SJCRH30 (cell line): ENCODE results near the gene SHTN1. TPM values are rescaled to one million over a fixed set of nuclear protein-coding genes. Genes with fewer than 3 reads are reported as not detected.

Source experiments
- DNase-seq, 2 experiments: peaks; one replicate each; pipeline ENCODE4 v3.0.0-alpha.2; 2015 to 2020
- H3K27ac ChIP-seq: fragments of 250-450 bp; sonication (Bioruptor Pico); 2 replicates; pipeline ENCODE4 v1.5.1; 2020; ENCODE audit warnings: mild to moderate bottlenecking, moderate library complexity
- H3K27me3 ChIP-seq: fragments of 250-450 bp; sonication (Bioruptor Pico); 2 replicates; pipeline ENCODE4 v1.5.1; 2020; ENCODE audit warnings: mild to moderate bottlenecking, moderate library complexity
- H3K36me3 ChIP-seq: fragments of 250-450 bp; sonication (Bioruptor Pico); 2 replicates; pipeline ENCODE4 v1.5.1; 2020; ENCODE audit warnings: mild to moderate bottlenecking, moderate library complexity
- H3K4me1 ChIP-seq: fragments of 250-450 bp; sonication (Bioruptor Pico); 2 replicates; pipeline ENCODE4 v1.5.1; 2020; ENCODE audit warnings: mild to moderate bottlenecking, moderate library complexity
- H3K4me3 ChIP-seq: fragments of 250-450 bp; sonication (Bioruptor Pico); 2 replicates; pipeline ENCODE4 v1.5.1; 2020; ENCODE audit warnings: mild to moderate bottlenecking, moderate library complexity
- H3K9me3 ChIP-seq: fragments of 250-450 bp; sonication (Bioruptor Pico); replicated peaks from 2 replicates; pipeline ENCODE4 v1.5.1; 2020; ENCODE audit warnings: mild to moderate bottlenecking, moderate library complexity
- total RNA-seq: library from RNA; depleted of rRNA; stranded (reverse); fragments of >200 nt; shearing (Covaris generic); gene quantifications from 2 replicates; pipeline ENCODE4 v1.2.3, GENCODE V29; 2014

The SHTN1 gene
- total RNA-seq, 1 experiment from 2014 or later: 8.8 TPM

DNA sequence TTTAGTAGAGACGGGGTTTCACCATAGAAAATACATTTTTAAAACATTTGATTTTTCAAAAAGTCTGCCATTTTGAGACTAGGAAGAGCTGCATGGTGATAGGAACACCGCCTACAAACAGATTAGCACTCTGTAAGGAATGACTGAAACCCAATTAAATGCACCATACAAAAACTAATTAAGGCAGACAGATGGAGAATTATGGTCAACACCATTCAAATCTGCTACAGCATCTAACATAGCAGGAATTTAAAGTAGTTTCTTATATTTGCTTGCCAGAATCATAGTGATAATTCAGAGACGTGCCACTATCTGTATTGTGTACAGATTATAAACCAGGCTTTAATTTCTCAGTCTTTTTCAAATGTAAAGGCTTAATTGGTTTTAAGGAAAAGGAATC, 87.5 kb downstream of the SHTN1 start:
- H3K4me1 ChIP-seq: peaks cover 5% of the 10 kb centered on the region; the same call in 1 of the 2 replicates
- no peak for DNase-seq

DNA sequence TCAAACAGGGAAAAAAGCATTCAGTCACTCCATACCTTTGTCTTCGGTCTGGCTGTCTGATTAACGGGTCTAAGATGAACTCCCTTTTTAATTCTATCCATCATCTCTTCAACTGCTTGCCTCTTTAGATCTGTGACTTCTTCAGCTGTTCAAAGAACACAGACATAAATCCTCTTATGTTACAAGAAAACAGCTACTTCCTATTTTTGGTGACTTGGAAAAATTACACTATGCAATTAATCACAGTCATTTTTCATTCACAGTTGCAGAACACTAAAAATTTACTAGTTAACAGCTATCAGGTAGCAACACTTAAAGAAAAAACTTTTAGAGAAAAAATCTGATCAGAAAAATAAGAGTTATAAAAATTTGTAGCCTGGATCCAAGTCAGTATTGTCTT, 89.6 kb downstream of the SHTN1 start:
- H3K9me3 ChIP-seq: no peaks in the 10 kb centered on the region
- H3K27me3 ChIP-seq: no peaks in the 10 kb centered on the region
- peaks cover 3% of the 10 kb centered on the region; the same call in 1 of the 2 replicates for H3K36me3 ChIP-seq
- peaks cover 5% of the 10 kb centered on the region; the same call in 1 of the 2 replicates for H3K4me1 ChIP-seq
- no peak overlapping the region for H3K27ac ChIP-seq
- DNase-seq: no peak
- H3K4me3 ChIP-seq: no peak overlapping the region

More for the DNA sequence above, 87.5 kb downstream of the SHTN1 start:
- H3K4me3 ChIP-seq: no peak overlapping the region
- peaks cover 3% of the 10 kb centered on the region; the same call in 1 of the 2 replicates for H3K36me3 ChIP-seq
- H3K27ac ChIP-seq: no peak overlapping the region
- no peaks in the 10 kb centered on the region for H3K27me3 ChIP-seq
- H3K9me3 ChIP-seq: no peaks in the 10 kb centered on the region

DNA sequence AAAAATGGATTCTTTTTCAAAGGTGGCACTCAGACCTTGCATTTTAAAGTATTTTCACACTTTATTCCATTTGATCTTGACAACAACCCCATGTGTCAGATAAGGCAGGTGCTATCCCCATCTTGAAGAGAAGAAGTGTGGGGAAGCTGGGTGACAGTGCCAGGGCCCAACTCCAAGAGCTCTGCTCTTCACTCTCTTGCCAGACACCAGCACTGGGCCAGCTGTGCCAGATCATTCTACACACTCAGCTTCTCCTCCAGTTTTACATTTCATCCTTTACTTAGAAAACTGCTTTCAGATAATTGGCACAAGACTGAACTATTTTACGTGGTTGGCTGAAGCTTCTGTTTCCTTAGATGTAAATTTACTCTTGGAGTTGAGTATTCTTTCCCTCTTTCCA, 91.3 kb downstream of the SHTN1 start:
- Histone ChIP-seq H3K9me3 (no peaks in the 10 kb centered on the region), H3K4me3 (no peak overlapping the region), H3K36me3 (peaks cover 3% of the 10 kb centered on the region; the same call in 1 of the 2 replicates), H3K4me1 (peaks cover 5% of the 10 kb centered on the region; the same call in 1 of the 2 replicates), H3K27me3 (no peaks in the 10 kb centered on the region), H3K27ac (no peak overlapping the region)
- DNase-seq: no peak

DNA sequence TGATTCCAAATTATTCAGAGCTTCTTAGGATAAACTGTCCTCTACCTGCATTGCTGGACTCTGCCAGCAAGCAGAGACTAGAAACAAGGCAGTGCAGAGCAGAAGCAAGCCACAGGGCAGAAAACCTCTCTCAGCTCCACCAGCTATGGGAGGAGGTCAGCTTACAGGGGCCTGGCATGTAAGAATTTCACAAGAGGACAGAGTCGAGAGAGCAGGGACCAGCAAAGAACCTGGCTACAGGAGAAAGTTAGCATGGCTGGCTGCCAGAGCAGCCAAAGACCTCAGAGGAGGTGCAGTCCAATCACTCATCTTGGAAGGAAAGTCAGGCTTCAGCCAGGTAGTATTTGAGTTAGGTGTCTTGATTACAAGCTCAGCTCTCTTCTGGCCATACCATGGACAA, 92.8 kb downstream of the SHTN1 start:
- no peak overlapping the region for H3K27ac ChIP-seq
- peaks cover 5% of the 10 kb centered on the region; the same call in 1 of the 2 replicates for H3K4me1 ChIP-seq
- H3K27me3 ChIP-seq: no peaks in the 10 kb centered on the region
- no peak for DNase-seq
- no peaks in the 10 kb centered on the region for H3K9me3 ChIP-seq
- H3K36me3 ChIP-seq: no peaks in the 10 kb centered on the region; the same call in 1 of the 2 replicates
- no peak overlapping the region for H3K4me3 ChIP-seq

DNA sequence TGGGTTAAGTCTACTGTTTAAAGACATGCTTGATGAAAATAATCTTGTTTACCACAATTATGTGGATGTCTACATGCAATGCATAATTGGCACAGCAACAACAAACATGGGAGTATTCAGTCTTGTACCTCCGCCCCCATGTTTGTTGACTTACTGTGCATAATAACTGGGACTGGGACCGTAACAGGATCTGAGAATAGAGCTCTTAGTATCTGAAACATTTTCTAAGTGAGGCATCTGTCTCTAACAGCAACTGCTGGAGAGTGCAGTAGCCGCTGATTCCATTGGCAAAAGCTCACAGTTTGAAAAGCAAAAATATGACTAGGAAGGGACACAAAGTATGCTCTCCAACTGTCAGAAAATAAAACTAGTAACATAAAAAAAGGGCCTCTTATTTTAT, 94.1 kb downstream of the SHTN1 start:
- Histone ChIP-seq H3K27me3 (no peaks in the 10 kb centered on the region), H3K4me1 (peaks cover 3% of the 10 kb centered on the region; the same call in 1 of the 2 replicates), H3K4me3 (no peak overlapping the region), H3K27ac (no peak overlapping the region), H3K36me3 (no peaks in the 10 kb centered on the region; the same call in 1 of the 2 replicates), H3K9me3 (no peaks in the 10 kb centered on the region)
- DNase-seq: no peak

DNA sequence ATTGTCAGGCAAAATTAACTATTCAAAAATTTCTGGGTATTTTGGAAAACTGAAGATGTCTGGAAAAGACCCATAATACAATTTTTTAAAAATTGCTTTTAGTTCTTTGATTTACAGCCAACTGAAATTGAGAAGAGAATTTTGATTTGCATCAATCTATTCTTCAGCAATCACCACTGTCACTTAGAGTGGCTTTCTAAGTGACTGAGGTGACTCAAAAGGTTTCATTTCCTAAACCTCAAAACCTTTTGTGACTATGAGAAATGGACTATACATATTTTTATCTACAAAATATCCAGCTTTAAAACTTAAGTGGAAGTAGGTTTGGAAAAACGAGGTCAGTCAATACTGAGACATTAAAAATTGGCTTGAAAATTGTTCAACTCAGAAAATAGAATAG, 95.7 kb downstream of the SHTN1 start:
- Histone ChIP-seq H3K9me3 (no peaks in the 10 kb centered on the region), H3K36me3 (no peaks in the 10 kb centered on the region), H3K27me3 (no peaks in the 10 kb centered on the region), H3K4me3 (no peak overlapping the region), H3K4me1 (no peaks in the 10 kb centered on the region), H3K27ac (no peak overlapping the region)
- DNase-seq: no peak

DNA sequence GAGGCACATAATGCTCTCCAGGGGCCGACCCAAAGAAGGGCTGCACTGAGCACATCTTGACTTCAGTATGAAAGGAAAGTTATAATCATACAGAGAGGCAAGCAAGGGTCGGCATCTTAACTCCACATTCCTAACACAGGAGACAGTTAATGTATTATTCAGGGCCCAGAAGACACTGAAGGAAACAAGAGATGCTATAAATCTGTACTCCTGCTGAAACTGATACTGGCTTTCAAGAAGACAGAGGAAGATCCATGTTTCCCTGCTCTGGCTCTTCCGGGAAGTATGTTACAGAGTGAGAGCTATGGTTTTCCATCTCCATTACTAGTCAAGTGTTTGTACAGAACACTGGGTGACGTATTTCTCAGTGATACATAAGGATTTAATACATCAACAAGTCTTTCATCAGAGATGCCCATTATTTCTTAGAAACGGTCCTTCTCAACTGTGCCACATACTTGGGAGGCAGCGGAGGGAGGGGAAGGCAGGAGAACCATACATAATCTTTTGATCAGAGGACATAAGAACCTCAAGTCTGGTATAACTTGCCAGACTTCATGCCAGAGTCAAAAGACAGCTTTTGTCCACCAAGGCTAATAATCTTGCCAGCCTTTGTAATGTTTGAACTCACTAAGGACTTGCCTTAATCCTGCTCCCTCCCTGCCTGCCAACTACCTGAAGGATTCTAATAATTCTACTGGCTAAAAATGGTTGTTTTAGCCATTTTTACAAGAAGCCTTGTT, 97.6 kb downstream of the SHTN1 start:
- Histone ChIP-seq H3K4me3 (no peak overlapping the region), H3K36me3 (no peaks in the 10 kb centered on the region), H3K4me1 (no peaks in the 10 kb centered on the region), H3K27me3 (no peaks in the 10 kb centered on the region), H3K27ac (no peak overlapping the region), H3K9me3 (no peaks in the 10 kb centered on the region)
- no peak for DNase-seq

DNA sequence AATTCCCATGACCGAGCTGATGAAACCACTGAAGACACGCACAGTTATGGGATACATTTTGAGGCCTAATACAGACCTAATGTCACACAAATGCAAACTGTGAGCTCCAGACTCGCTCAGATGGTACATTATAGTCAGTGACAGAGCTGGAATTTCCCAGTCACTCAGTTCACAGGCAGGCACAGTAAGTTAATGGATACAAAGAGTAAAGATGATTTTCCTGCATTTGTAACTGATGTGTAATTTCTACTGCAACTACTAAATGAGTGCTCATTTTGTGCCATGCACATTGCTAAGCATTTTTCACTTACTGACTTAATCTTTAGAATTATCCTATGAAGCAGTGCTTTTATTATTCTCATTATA, 99.2 kb downstream of the SHTN1 start:
- no peaks in the 10 kb centered on the region for H3K9me3 ChIP-seq
- H3K27me3 ChIP-seq: no peaks in the 10 kb centered on the region
- no peaks in the 10 kb centered on the region for H3K4me1 ChIP-seq
- DNase-seq: no peak
- H3K36me3 ChIP-seq: no peaks in the 10 kb centered on the region
- no peak overlapping the region for H3K4me3 ChIP-seq
- no peak overlapping the region for H3K27ac ChIP-seq

DNA sequence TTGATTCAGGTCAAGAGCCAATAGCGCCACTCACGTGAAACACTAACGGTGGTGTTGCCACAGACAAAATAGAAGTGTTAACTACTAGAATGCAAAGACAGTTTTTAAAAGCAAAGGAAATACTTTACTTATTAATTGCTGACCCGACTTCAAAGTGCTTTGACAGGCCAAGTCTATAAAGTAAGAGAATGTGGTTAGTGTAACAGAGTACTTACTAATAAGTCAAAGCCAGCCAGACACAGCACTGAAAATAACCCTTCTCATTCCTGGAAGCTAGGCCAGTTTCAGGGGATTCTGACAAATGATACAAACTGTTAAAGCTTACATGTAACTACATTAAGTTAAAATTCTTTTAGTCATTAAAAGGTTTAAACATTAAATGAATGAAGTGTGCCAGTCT, 105.4 kb downstream of the SHTN1 start:
- Histone ChIP-seq H3K27ac (no peak overlapping the region), H3K4me1 (no peaks in the 10 kb centered on the region), H3K4me3 (no peak overlapping the region), H3K36me3 (no peaks in the 10 kb centered on the region), H3K9me3 (no peaks in the 10 kb centered on the region), H3K27me3 (no peaks in the 10 kb centered on the region)
- DNase-seq: no peak

DNA sequence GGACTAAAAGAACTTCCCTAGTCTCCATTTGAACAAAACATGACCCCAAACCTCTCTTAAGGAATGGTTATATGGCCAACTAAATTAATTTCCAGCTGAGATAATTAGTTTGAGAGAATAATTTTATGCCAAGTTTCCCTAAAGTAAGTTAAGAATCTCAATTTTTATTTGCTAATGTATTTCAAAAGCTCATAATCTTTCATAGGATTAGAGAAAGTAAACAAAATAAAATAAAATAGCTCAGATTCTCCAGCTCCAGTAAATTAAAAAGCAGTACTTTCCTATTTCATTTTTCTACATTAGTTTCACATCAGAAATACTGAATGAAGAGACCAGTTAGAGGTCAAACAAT, 111.3 kb downstream of the SHTN1 start:
- no peak overlapping the region for H3K27ac ChIP-seq
- no peaks in the 10 kb centered on the region for H3K36me3 ChIP-seq
- H3K27me3 ChIP-seq: no peaks in the 10 kb centered on the region
- DNase-seq: no peak
- peaks cover 43% of the 10 kb centered on the region for H3K4me1 ChIP-seq
- no peak overlapping the region for H3K4me3 ChIP-seq
- H3K9me3 ChIP-seq: no peaks in the 10 kb centered on the region

DNA sequence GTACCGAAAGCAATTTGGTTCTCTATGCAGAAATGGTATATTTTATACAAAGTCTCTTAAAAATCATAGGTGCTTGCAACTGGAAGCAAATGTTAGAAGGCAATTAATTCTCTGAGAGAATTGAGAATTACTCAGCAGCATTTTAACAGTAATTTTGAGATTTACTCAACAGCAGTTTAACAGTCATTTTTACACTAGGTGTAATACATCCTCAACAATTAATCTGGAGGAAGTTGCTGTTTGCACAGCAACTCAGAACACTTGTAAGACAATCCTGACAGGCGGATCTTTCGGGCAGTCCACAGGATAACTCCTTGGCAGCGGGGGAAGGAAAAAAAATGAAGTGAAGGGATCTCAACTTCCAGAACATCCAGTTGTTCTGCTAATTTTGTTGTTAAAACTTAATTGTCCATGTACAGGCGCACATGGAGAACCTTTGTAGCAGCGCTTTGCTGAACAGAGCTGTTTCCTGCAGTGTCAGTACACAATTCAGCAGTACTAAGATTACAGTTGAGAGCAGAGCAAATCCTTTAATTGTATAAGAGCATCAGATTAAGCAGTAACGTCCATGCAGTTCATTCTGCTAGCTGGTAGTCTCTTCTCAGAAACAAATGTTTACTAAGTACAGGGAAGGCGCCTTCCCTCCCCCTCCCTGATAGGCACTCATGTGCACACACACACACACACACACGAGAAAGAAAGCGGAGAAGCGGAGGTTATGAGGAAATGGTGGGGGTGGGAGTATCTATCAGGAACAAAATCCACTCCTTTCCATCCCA, 111.9 kb downstream of the SHTN1 start:
- H3K27me3 ChIP-seq: no peaks in the 10 kb centered on the region
- no peak overlapping the region for H3K27ac ChIP-seq
- no peaks in the 10 kb centered on the region for H3K9me3 ChIP-seq
- peak in 1 of 2 experiments; percentile 35 for DNase-seq
- H3K36me3 ChIP-seq: no peaks in the 10 kb centered on the region
- no peak overlapping the region for H3K4me3 ChIP-seq
- H3K4me1 ChIP-seq: peaks cover 49% of the 10 kb centered on the region

DNA sequence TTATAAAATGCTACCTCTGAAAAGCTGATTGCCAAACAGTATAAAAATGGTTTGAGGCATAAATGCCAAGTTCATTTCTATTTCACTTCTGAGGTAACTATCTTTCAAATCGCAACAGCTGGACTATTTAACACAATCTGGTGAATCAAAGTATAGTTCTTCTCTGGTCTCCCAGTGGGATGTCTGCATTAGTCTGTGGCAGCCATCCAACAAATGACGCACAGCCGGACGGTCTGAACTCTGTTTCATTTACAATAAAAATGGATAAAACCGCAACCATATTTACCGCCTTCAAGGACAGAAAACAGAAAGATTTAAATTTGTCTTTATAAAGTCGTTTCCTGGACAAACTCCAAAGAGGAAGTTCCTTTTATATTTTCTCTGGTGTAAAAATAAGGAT, 113.8 kb downstream of the SHTN1 start:
- peak overlapping the region; percentile 30 for H3K4me3 ChIP-seq
- no peaks in the 10 kb centered on the region for H3K9me3 ChIP-seq
- no peaks in the 10 kb centered on the region for H3K27me3 ChIP-seq
- peak; percentile 86 to 94 for DNase-seq
- H3K4me1 ChIP-seq: peaks cover 66% of the 10 kb centered on the region
- H3K36me3 ChIP-seq: no peaks in the 10 kb centered on the region
- H3K27ac ChIP-seq: peak overlapping the region; percentile 64

DNA sequence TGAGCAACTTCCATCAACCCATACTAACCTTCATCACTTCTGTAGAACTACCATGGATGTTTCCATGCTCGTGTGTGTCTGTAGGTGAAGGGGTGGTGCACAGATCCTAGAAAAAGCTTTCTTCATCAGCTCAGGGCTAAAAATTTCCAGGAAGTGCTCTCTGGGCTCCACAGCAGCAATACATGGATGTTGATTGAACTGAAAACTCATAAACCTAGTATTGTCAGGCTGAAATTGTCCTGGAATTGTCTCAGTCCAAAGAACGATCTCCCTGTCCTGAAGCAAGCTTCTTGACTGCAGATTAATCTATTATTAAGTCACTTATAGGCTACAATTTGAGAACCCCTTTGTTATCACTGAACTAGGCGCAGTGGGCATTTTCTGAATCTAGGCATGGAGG, 115.9 kb downstream of the SHTN1 start:
- Histone ChIP-seq H3K9me3 (no peaks in the 10 kb centered on the region), H3K4me3 (no peak overlapping the region), H3K27ac (peak overlapping the region; percentile 58), H3K4me1 (peaks cover 70% of the 10 kb centered on the region), H3K27me3 (no peaks in the 10 kb centered on the region), H3K36me3 (no peaks in the 10 kb centered on the region)
- DNase-seq: no peak

DNA sequence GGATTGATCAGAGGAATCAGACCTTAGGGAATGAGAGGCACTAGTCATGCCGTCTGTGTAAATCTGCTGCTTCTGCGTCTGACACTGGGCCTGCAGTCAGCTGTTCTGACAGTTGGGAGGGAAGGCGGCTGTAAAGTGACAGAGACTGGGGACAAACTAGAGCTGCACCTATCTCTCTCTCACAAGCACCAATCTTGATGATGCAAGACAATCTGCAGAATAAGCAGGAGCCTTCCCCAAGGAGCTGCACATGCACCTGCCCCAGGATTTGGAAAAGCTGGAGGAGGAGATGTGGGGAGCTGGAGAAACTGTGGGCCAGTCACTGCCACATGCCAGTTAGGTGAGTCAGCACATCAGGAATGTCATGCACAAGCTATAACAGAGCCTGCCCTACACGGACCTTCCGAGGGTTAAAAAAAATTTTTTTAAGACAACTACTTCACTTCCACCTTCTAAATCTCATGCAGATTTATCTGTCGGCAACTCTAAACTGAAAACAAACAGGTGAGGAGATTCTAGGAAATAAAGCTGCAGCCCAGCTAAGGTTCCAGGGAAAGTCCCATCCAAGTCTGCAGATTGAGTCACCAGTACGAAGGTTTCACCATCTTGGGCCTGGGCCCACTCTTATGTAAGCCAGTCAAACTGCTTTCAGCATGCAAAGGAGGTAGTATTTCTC, 116.5 kb downstream of the SHTN1 start:
- Histone ChIP-seq H3K27ac (peak overlapping the region; percentile 58), H3K4me3 (no peak overlapping the region), H3K36me3 (no peaks in the 10 kb centered on the region), H3K4me1 (peaks cover 67% of the 10 kb centered on the region), H3K27me3 (no peaks in the 10 kb centered on the region), H3K9me3 (no peaks in the 10 kb centered on the region)
- peak; percentile 70 to 73 for DNase-seq

DNA sequence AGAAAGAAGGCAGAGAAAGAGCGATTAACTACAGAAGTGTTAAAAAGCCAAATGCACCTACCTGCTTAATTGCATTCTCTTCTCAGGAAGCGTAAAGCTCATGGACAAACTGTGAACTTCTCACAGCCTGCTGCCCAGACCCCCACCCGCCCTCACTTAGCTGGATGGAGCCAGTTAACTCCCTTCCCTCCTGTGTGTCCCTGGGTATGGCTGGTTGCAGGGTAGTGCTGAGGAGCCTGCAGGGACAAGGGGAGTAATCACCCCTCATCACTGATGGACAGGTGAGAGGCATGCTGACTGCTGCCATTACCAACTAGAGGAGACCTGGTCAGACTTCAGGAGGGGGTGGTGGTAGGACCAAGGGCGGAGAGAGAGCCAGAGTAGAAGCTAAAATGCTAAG, 118.2 kb downstream of the SHTN1 start:
- H3K27ac ChIP-seq: no peak overlapping the region
- H3K27me3 ChIP-seq: no peaks in the 10 kb centered on the region
- no peaks in the 10 kb centered on the region for H3K9me3 ChIP-seq
- DNase-seq: no peak
- no peak overlapping the region for H3K4me3 ChIP-seq
- H3K4me1 ChIP-seq: peaks cover 55% of the 10 kb centered on the region
- no peaks in the 10 kb centered on the region for H3K36me3 ChIP-seq
